IMR-90 (cell line): Measurements from ENCODE around the gene KRT27. TPM values are rescaled to one million over a fixed set of nuclear protein-coding genes. Genes with fewer than 3 reads are reported as not detected.

Source experiments
- ATAC-seq: fragments of 200-7000 bp; cut with Tn5 transposase; 2 replicates; pipeline ENCODE4 v1.9.1; 2020; ENCODE audit warnings: low read depth, mild to moderate bottlenecking, moderate library complexity
- BruUV-seq: library from RNA; stranded (reverse); fragments of 400-500 nt; replicated peaks from 2 replicates; lab custom pipeline; 2021; lab: Mats Ljungman, UMichigan
- CTCF ChIA-PET: fragments of 300-600 bp; formaldehyde crosslinking; extraction: SDS; loops from one replicate; lab custom pipeline; 2021; ENCODE audit warnings: antibody characterized with exemption; lab: Yijun Ruan, JAX
- POLR2A ChIA-PET: fragments of 300-600 bp; sonication (Branson Sonifier 250); formaldehyde crosslinking; loops from one replicate; lab custom pipeline; 2022; ENCODE audit warnings: antibody characterized with exemption; ENCODE audit not compliant: unreplicated experiment; lab: Charles Lee
- DNase-seq: peaks from one replicate; pipeline ENCODE4 v3.0.0; 2013
- H2AFZ ChIP-seq: replicated peaks from 2 replicates; pipeline ENCODE3; 2013; ENCODE audit warnings: low read length, mild to moderate bottlenecking; ENCODE audit not compliant: poor library complexity
- H2AK5ac ChIP-seq: 2 replicates; pipeline ENCODE4 v1.6.1; 2013; ENCODE audit warnings: low read depth, low read length, inconsistent platforms
- H2AK9ac ChIP-seq: replicated peaks from 2 replicates; pipeline ENCODE3; 2013; ENCODE audit warnings: mild to moderate bottlenecking, low read depth, low read length, moderate library complexity; ENCODE audit not compliant: poor library complexity
- H2BK120ac ChIP-seq: 2 replicates; pipeline ENCODE4 v1.6.1; 2013; ENCODE audit warnings: low read depth, low read length, inconsistent platforms
- H2BK15ac ChIP-seq: 3 replicates; pipeline ENCODE4 v1.6.1; 2013; ENCODE audit warnings: low read depth, low read length, inconsistent platforms
- H2BK20ac ChIP-seq: 2 replicates; pipeline ENCODE4 v1.6.1; 2013; ENCODE audit warnings: low read depth, mild to moderate bottlenecking, inconsistent platforms, low read length, moderate library complexity
- H2BK5ac ChIP-seq: 2 replicates; pipeline ENCODE4 v1.6.1; 2013; ENCODE audit warnings: mild to moderate bottlenecking, low read depth, low read length, inconsistent platforms; ENCODE audit not compliant: poor library complexity, severe bottlenecking
- H3K14ac ChIP-seq: replicated peaks from 2 replicates; pipeline ENCODE4 v1.6.1; 2013; ENCODE audit warnings: low read depth, low read length, inconsistent platforms
- H3K18ac ChIP-seq: 2 replicates; pipeline ENCODE4 v1.6.1; 2013; ENCODE audit warnings: low read depth, low read length, control low read depth
- H3K23ac ChIP-seq: 2 replicates; pipeline ENCODE4 v1.6.1; 2013; ENCODE audit warnings: low read depth, low read length, inconsistent platforms
- H3K27ac ChIP-seq: 2 replicates; pipeline ENCODE4 v1.5.1; 2013; ENCODE audit warnings: mild to moderate bottlenecking, control low read depth, low read length; ENCODE audit not compliant: insufficient read depth
- H3K27me3 ChIP-seq: 2 replicates; pipeline ENCODE4 v1.6.1; 2013; ENCODE audit warnings: low read length; ENCODE audit not compliant: control insufficient read depth, insufficient read depth
- H3K36me3 ChIP-seq: 2 replicates; pipeline ENCODE4 v1.6.1; 2013; ENCODE audit warnings: low read length, mixed read lengths; ENCODE audit not compliant: control insufficient read depth, insufficient read depth
- H3K4ac ChIP-seq: 2 replicates; pipeline ENCODE4 v1.6.1; 2013; ENCODE audit warnings: low read depth, low read length, inconsistent platforms
- H3K4me1 ChIP-seq: 2 replicates; pipeline ENCODE4 v1.6.1; 2013; ENCODE audit warnings: low read length, mixed read lengths; ENCODE audit not compliant: control insufficient read depth, insufficient read depth
- H3K4me2 ChIP-seq: 2 replicates; pipeline ENCODE4 v1.6.1; 2013; ENCODE audit warnings: low read depth, mild to moderate bottlenecking, control low read depth, low read length, moderate library complexity
- H3K4me3 ChIP-seq: 2 replicates; pipeline ENCODE4 v1.5.1; 2013; ENCODE audit warnings: low read depth, mild to moderate bottlenecking, control low read depth, low read length, moderate library complexity; ENCODE audit not compliant: insufficient read depth
- H3K56ac ChIP-seq: 2 replicates; pipeline ENCODE4 v1.6.1; 2013; ENCODE audit warnings: low read length, inconsistent platforms; ENCODE audit not compliant: insufficient read depth; ENCODE audit errors: extremely low read depth
- H3K79me1 ChIP-seq, 2 experiments: 2 replicates each; pipeline ENCODE4 v1.6.1; 2013; ENCODE audit warnings: low read length in 2 of 2, inconsistent platforms in 1 of 2, low read depth in 1 of 2
- H3K9ac ChIP-seq: 2 replicates; pipeline ENCODE4 v1.6.1; 2013; ENCODE audit warnings: low read depth, low read length, control low read depth
- H3K9me1 ChIP-seq: 2 replicates; pipeline ENCODE4 v1.6.1; 2013; ENCODE audit warnings: low read length, inconsistent platforms; ENCODE audit not compliant: insufficient read depth
- H3K9me3 ChIP-seq: 2 replicates; pipeline ENCODE4 v1.6.1; 2013; ENCODE audit warnings: low read length; ENCODE audit not compliant: control insufficient read depth, insufficient read depth
- H4K20me1 ChIP-seq: 2 replicates; pipeline ENCODE4 v1.6.1; 2013; ENCODE audit warnings: low read length, inconsistent platforms; ENCODE audit not compliant: insufficient read depth
- H4K5ac ChIP-seq: 2 replicates; pipeline ENCODE4 v1.6.1; 2013; ENCODE audit warnings: mild to moderate bottlenecking, low read depth, low read length, control low read depth
- H4K8ac ChIP-seq, 2 experiments: 2 replicates each; pipeline ENCODE4 v1.6.1; 2013; ENCODE audit warnings: low read depth in 2 of 2, low read length in 2 of 2, control low read depth in 1 of 2, inconsistent platforms in 1 of 2
- H4K91ac ChIP-seq: 2 replicates; pipeline ENCODE4 v1.6.1; 2013; ENCODE audit warnings: low read depth, low read length, inconsistent platforms; ENCODE audit not compliant: insufficient read depth
- BHLHE40 ChIP-seq: fragments of 150-350 bp; IDR thresholded peaks from 2 replicates; pipeline ENCODE4 v1.6.1; 2016; ENCODE audit warnings: mild to moderate bottlenecking, low read depth, low read length
- MAZ ChIP-seq: IDR thresholded peaks from 2 replicates; pipeline ENCODE4 v1.6.1; 2012; ENCODE audit warnings: low read depth, mild to moderate bottlenecking, low read length, improper control_type of control experiment, moderate library complexity, borderline replicate concordance
- NFE2L2 ChIP-seq: fragments of 150-350 bp; IDR thresholded peaks from 2 replicates; pipeline ENCODE4 v1.6.1; 2016; ENCODE audit warnings: low read depth, mild to moderate bottlenecking, low read length
- POLR2A ChIP-seq: IDR thresholded peaks from 2 replicates; pipeline ENCODE4 v1.6.1; 2012; ENCODE audit warnings: mild to moderate bottlenecking, low read depth, low read length
- SMC3 ChIP-seq: fragments of 150-350 bp; IDR thresholded peaks from 2 replicates; pipeline ENCODE4 v1.6.1; 2016; ENCODE audit warnings: low read depth, mild to moderate bottlenecking, antibody characterized with exemption, low read length, moderate library complexity
- USF2 ChIP-seq: fragments of 150-350 bp; IDR thresholded peaks from 2 replicates; pipeline ENCODE4 v1.6.1; 2017; ENCODE audit warnings: mild to moderate bottlenecking, antibody characterized with exemption, low read length, low read depth
- WGBS, 2 experiments: methylation state at CpG; one replicate each; pipeline versions ENCODE4 v1.1.5 to v1.1.7; 2013; ENCODE audit warnings: missing lambda C conversion rate in 2 of 2; ENCODE audit not compliant: insufficient read length in 1 of 2; ENCODE audit errors: extremely low coverage in 2 of 2; 5-methylcytosine and 5-hydroxymethylcytosine counted together
- dilution Hi-C: fragments of 300-500 bp; cut with HindIII; formaldehyde crosslinking; loops from one replicate; pipeline ENCODE4 v1.14.3; 2018; ENCODE audit warnings: low sequenced_read_pairs; ENCODE audit not compliant: unreplicated experiment
- in situ Hi-C: fragments of 300-500 bp; cut with MboI; formaldehyde crosslinking; loops from 3 replicates; pipeline ENCODE4 v1.14.3; 2019; ENCODE audit warnings: low sequenced_read_pairs, inconsistent platforms, mixed read lengths
- intact Hi-C: fragments of 100-400 bp; cut with micrococcal nuclease; formaldehyde crosslinking; loops from 2 replicates; pipeline ENCODE4 v1.10.0; 2022
- polyA plus RNA-seq, 3 experiments: library from polyadenylated mRNA; depleted of rRNA; stranded (reverse); fragments of >200 nt; gene quantifications; 2 replicates each; pipeline ENCODE4 v1.2.3, GENCODE V29; 2012; ENCODE audit warnings: low replicate concordance in 1 of 3
- total RNA-seq: library from RNA; depleted of rRNA; stranded (reverse); fragments of >200 nt; gene quantifications from 2 replicates; pipeline ENCODE4 v1.2.3, GENCODE V29; 2012
- TF ChIP-seq, protein P1 (sequence below): conservative IDR thresholded peaks from 2 replicates; pipeline ENCODE4 v1.5.1; 2012; ENCODE audit warnings: mild to moderate bottlenecking, low read depth, low read length, improper control_type of control experiment

The KRT27 gene
- total and polyA plus RNA-seq, 2 of the 4 experiments (the other 2 are of a cell fraction), result not detected

DNA sequence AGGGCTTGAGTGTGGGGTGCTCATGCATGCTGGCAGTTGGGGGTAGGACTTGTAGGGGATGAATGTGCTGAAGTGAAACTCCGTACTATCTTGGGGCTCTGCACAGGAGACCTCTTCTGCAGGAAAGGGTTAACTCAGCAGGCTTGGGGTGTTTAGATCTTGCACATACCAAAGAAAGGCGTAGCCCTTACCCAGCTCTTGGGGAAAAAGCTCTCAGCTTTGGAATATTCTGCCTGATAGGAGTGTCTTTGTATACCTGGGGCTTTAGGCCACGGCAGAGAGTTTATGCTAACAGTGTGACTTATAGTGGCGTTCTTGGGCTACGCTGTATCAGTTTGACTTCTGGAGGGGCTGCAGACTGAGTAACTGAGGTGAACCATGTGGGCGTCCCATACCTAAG lies 48.3 kb downstream of the KRT27 start:
- Histone ChIP-seq H2BK120ac (no peak overlapping the region), H4K91ac (no peak overlapping the region), H3K14ac (no peak overlapping the region), H3K4me1 (no peaks in the 10 kb centered on the region), H4K20me1 (no peaks in the 10 kb centered on the region), H3K4ac (no peak overlapping the region), H3K9me3 (no peaks in the 10 kb centered on the region), H3K23ac (no peak overlapping the region), H4K8ac (no peak overlapping the region), H2BK20ac (no peak overlapping the region), H3K79me1 (no peaks in the 10 kb centered on the region), H3K4me3 (no peak overlapping the region), H2AFZ (no peak overlapping the region), H2AK9ac (no peak overlapping the region), H2BK15ac (no peak overlapping the region), H2AK5ac (no peak overlapping the region), H2BK5ac (no peak overlapping the region), H3K56ac (no peak overlapping the region), H3K9me1 (no peaks in the 10 kb centered on the region), H4K5ac (no peak overlapping the region), H3K27me3 (peaks cover 43% of the 10 kb centered on the region), H3K18ac (no peak overlapping the region), H3K9ac (no peak overlapping the region), H3K4me2 (no peak overlapping the region), H3K27ac (no peak overlapping the region), H3K36me3 (no peaks in the 10 kb centered on the region)
- POLR2A ChIA-PET, result no interaction called here
- in situ Hi-C loops, result no loop called here
- intact Hi-C loops, result no loop called here
- BruUV-seq, result no TSS peak
- 83% methylated on average over 1 of the region's 6 CpGs; no CpG with 5 or more reads in 1 of the 2 experiments for WGBS, 2 experiments
- DNase-seq (no peak), ATAC-seq (no peak)
- CTCF ChIA-PET, result no interaction called here
- dilution Hi-C loops, result no loop called here
- TF ChIP-seq MAZ, result no peak
- TF ChIP-seq BHLHE40, result no peak
- no peak for TF ChIP-seq NFE2L2
- no peak for TF ChIP-seq USF2
- TF ChIP-seq, protein P1, sequence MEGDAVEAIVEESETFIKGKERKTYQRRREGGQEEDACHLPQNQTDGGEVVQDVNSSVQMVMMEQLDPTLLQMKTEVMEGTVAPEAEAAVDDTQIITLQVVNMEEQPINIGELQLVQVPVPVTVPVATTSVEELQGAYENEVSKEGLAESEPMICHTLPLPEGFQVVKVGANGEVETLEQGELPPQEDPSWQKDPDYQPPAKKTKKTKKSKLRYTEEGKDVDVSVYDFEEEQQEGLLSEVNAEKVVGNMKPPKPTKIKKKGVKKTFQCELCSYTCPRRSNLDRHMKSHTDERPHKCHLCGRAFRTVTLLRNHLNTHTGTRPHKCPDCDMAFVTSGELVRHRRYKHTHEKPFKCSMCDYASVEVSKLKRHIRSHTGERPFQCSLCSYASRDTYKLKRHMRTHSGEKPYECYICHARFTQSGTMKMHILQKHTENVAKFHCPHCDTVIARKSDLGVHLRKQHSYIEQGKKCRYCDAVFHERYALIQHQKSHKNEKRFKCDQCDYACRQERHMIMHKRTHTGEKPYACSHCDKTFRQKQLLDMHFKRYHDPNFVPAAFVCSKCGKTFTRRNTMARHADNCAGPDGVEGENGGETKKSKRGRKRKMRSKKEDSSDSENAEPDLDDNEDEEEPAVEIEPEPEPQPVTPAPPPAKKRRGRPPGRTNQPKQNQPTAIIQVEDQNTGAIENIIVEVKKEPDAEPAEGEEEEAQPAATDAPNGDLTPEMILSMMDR, result no peak
- no peak for TF ChIP-seq POLR2A
- no peak for TF ChIP-seq SMC3
